Ascending aorta (tissue), 2 donors: ENCODE results near the gene DTNA. TPM values are rescaled to one million over a fixed set of nuclear protein-coding genes. Genes with fewer than 3 reads are reported as not detected.

Experiments
- DNase-seq, 2 donors: peaks; one replicate each; pipeline ENCODE4 v3.0.0-alpha.2; 2019; ENCODE audit warnings: low spot score in 2 of 2
- H3K27ac ChIP-seq, 2 donors: fragments of 200-600 bp; sonication (generic); one replicate each; pipeline ENCODE4 v1.5.1; 2016 to 2017; ENCODE audit warnings: mild to moderate bottlenecking in 1 of 2
- H3K27me3 ChIP-seq: fragments of 200-600 bp; sonication (generic); one replicate; pipeline ENCODE4 v1.5.1; 2017
- H3K36me3 ChIP-seq, 2 donors: fragments of 200-600 bp; sonication (generic); one replicate each; pipeline ENCODE4 v1.5.1; 2016
- H3K4me1 ChIP-seq, 2 donors: fragments of 200-600 bp; sonication (generic); one replicate each; pipeline ENCODE4 v1.5.1; 2016 to 2017; ENCODE audit warnings: mild to moderate bottlenecking in 1 of 2
- H3K4me3 ChIP-seq, 2 donors: fragments of 200-600 bp; sonication (generic); one replicate each; pipeline ENCODE4 v1.5.1; 2016 to 2017; ENCODE audit warnings: mild to moderate bottlenecking in 1 of 2
- H3K9me3 ChIP-seq, 2 donors: fragments of 200-600 bp; sonication (generic); one replicate each; pipeline ENCODE4 v1.5.1; 2016
- intact Hi-C: fragments of 100-400 bp; cut with DNase I; formaldehyde crosslinking; loops from one replicate; pipeline ENCODE4 v1.15.1; 2023
- total RNA-seq: library from RNA; depleted of rRNA; stranded (reverse); fragments of >200 nt; gene quantifications from one replicate; pipeline ENCODE4 v1.1.0, GENCODE V29; 2016
- TF ChIP-seq, protein P1 (sequence below), 3 experiments: fragments of 200-600 bp in 2 of 3; fragments of 450-650 bp in 1 of 3; sonication (generic) in 2 of 3; IDR thresholded peaks; one replicate each; pipeline ENCODE4 v1.5.1; 2016 to 2019; ENCODE audit warnings: antibody characterized with exemption in 3 of 3, mild to moderate bottlenecking in 1 of 3, moderate library complexity in 1 of 3

Gene DTNA
- total RNA-seq, 1 donor from 2014 or later = 7.3 TPM

DNA sequence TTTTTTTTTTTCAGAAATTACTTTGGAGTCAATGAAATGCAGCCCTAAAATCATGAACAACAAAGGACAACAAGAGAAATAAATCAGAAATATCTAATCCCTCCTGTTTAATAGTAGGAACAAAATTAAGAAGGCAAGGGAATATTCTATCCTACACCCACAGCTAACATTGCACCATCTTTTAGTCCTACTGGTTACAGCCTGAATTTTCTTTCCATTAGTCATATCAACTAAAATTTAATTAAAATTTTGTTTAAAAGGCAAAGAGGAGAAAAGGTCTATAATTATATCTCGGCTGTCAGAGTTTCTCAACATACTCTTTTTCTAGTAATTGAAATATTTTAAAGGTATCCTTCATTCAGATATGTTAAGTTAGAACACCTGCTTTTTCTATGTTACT, 61.9 kb downstream of the DTNA start:
- Histone ChIP-seq H3K27ac (no peak overlapping the region), H3K9me3 (no peaks in the 10 kb centered on the region), H3K36me3 (peaks cover 0 to 6% of the 10 kb centered on the region in 2 donors), H3K27me3 (no peaks in the 10 kb centered on the region), H3K4me3 (no peak overlapping the region), H3K4me1 (peaks cover 0 to 23% of the 10 kb centered on the region in 2 donors)
- TF ChIP-seq, protein P1, sequence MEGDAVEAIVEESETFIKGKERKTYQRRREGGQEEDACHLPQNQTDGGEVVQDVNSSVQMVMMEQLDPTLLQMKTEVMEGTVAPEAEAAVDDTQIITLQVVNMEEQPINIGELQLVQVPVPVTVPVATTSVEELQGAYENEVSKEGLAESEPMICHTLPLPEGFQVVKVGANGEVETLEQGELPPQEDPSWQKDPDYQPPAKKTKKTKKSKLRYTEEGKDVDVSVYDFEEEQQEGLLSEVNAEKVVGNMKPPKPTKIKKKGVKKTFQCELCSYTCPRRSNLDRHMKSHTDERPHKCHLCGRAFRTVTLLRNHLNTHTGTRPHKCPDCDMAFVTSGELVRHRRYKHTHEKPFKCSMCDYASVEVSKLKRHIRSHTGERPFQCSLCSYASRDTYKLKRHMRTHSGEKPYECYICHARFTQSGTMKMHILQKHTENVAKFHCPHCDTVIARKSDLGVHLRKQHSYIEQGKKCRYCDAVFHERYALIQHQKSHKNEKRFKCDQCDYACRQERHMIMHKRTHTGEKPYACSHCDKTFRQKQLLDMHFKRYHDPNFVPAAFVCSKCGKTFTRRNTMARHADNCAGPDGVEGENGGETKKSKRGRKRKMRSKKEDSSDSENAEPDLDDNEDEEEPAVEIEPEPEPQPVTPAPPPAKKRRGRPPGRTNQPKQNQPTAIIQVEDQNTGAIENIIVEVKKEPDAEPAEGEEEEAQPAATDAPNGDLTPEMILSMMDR (IDR thresholded peaks at IDR 0.05) = no peak
- intact Hi-C loops = loop anchor here (5.0 kb wide), 2 partner anchors 65 to 110 kb away; no protein-coding TSS in a partner anchor
- no peak for DNase-seq

- TF ChIP-seq, protein P1 (IDR thresholded peaks at IDR 0.05) = no peak
- Histone ChIP-seq H3K27me3 (no peaks in the 10 kb centered on the region), H3K27ac (peak overlapping the region in 1 of 2 donors; percentile 63), H3K4me3 (no peak overlapping the region), H3K9me3 (no peaks in the 10 kb centered on the region), H3K36me3 (peaks cover 0 to 9% of the 10 kb centered on the region in 2 donors), H3K4me1 (peaks cover 0 to 23% of the 10 kb centered on the region in 2 donors)
- DNase-seq = no peak
- intact Hi-C loops = loop anchor here (5.0 kb wide), 2 partner anchors 66 to 111 kb away; no protein-coding TSS in a partner anchor
These were observed 62.8 kb downstream of the DTNA start for GRCh38 chr18:34772887-34773286.

DNA sequence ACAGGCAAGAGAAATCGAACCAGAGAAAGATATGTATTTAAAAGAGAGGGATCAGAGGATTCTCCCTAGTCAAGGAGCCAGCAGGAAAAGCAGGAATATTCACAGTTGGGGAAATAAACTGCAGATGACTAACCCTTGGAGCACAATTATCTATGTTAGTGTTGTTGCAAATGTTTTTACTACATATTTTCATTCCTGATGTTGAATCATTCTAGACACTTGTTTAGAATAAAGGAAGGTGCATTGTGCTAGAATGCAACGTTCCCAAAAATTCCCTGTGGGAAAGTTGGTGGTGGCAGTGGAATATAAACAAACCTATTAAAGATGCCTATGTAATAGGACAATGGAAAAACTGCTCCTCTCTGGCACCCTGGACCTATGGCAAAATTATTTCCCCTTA, 63.3 kb downstream of the DTNA start:
- Histone ChIP-seq H3K36me3 (peaks cover 0 to 9% of the 10 kb centered on the region in 2 donors), H3K9me3 (no peaks in the 10 kb centered on the region), H3K4me3 (no peak overlapping the region), H3K4me1 (peaks cover 0 to 23% of the 10 kb centered on the region in 2 donors), H3K27ac (peak overlapping the region in 1 of 2 donors; percentile 63), H3K27me3 (no peaks in the 10 kb centered on the region)
- TF ChIP-seq, protein P1 (IDR thresholded peaks at IDR 0.05) = no peak
- intact Hi-C loops = loop anchor here (5.0 kb wide), 2 partner anchors 66 to 111 kb away; no protein-coding TSS in a partner anchor
- no peak for DNase-seq

DNA sequence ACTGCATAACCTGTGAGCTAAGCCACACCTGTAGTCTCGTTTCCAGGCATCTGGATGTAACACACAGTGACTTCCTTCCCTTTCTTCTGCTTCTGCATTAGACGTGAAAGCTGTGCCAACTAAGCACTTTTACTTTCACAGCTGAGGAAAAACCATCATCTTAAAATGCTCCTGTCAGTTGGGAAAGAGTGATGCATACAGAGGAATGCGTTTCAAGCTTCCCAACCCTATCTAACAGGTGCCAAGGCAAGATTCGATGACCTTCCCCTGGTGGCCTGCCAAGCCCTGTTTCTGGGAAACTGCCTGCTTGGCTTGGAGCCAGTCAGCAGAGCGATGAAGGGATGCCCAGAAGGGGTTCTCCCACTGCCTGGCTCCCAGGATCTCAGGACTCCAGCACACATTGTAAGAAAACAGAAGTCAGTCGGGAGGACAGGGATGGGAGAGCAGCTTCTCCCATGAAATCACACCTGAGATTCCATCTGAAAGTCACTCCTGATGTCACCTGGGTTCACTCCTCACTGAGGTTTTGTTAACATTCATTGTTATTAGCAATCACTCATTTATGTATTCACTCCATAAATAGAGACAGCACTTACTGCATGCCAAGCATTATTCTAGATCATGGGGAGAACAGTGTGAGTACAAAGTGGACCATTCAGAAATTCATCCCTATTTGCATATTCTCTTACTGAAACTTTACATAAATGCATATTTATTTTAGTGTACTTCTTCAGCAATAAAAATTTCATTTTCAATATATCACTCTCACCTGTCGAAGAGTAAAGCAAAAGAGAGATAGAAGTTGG, 64.1 kb downstream of the DTNA start:
- Histone ChIP-seq H3K9me3 (no peaks in the 10 kb centered on the region), H3K4me1 (peaks cover 0 to 23% of the 10 kb centered on the region in 2 donors), H3K27ac (peak overlapping the region; percentile 29 to 63), H3K4me3 (peak overlapping the region in 1 of 2 donors; percentile 11), H3K36me3 (peaks cover 0 to 9% of the 10 kb centered on the region in 2 donors), H3K27me3 (no peaks in the 10 kb centered on the region)
- DNase-seq = peak in 1 of 2 donors; percentile 74
- TF ChIP-seq, protein P1 (IDR thresholded peaks at IDR 0.05) = no peak
- intact Hi-C loops = loop anchor here (5.0 kb wide), 2 partner anchors 67 to 112 kb away; no protein-coding TSS in a partner anchor

DNA sequence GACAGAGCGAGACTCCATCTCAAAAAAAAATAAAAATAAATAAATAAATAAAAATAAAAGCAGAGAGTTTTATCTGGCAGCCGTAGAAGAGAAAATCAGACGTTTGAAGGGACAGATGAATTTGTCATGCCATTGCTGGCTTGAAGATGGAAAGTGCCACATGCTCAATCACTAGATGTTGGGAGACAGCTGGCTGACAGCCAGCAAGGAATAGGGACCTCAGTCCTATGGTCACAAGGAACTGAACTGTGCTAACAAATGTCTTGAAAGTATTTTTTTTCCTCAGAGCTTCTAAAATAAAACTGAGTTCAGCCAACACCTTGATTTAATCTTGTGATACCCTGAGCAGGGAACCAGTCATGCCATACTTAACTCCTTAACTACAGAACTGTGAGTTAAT, 65.4 kb downstream of the DTNA start:
- no peaks in the 10 kb centered on the region for H3K27me3 ChIP-seq

More for the DNA sequence above, 65.4 kb downstream of the DTNA start:
- Histone ChIP-seq H3K27ac (no peak overlapping the region), H3K9me3 (no peaks in the 10 kb centered on the region), H3K4me1 (peaks cover 0 to 23% of the 10 kb centered on the region in 2 donors), H3K4me3 (no peak overlapping the region), H3K36me3 (peaks cover 0 to 9% of the 10 kb centered on the region in 2 donors)
- intact Hi-C loops = no loop called here
- DNase-seq = no peak
- TF ChIP-seq, protein P1 (IDR thresholded peaks at IDR 0.05) = no peak
